PC-9 (cell line): ENCODE measurements around the gene PRKCB. TPM values are rescaled to one million over a fixed set of nuclear protein-coding genes. Genes with fewer than 3 reads are reported as not detected.

Experiments
- BruUV-seq: library from RNA; stranded (reverse); fragments of 400-500 nt; replicated peaks from 2 replicates; lab custom pipeline; 2021; lab: Mats Ljungman, UMichigan
- CTCF ChIA-PET: fragments of 300-600 bp; sonication (Branson Sonifier 250); formaldehyde crosslinking; loops from one replicate; lab custom pipeline; 2022; ENCODE audit warnings: antibody characterized with exemption; lab: Charles Lee
- POLR2A ChIA-PET: fragments of 300-600 bp; sonication (Branson Sonifier 250); formaldehyde crosslinking; loops from one replicate; lab custom pipeline; 2022; ENCODE audit warnings: antibody characterized with exemption; ENCODE audit not compliant: unreplicated experiment; lab: Charles Lee
- DNase-seq, 2 experiments: peaks; one replicate each; pipeline versions ENCODE4 v3.0.0 to v3.0.0-alpha.2; 2015 to 2022; ENCODE audit warnings: mixed read lengths in 1 of 2
- H2AFZ ChIP-seq: fragments of 200-600 bp; sonication (generic); 2 replicates; pipeline ENCODE4 v1.8.1; 2017; ENCODE audit warnings: antibody characterized with exemption
- H3F3A ChIP-seq: fragments of 200-600 bp; sonication (generic); 2 replicates; pipeline ENCODE4 v1.8.1; 2017; ENCODE audit warnings: antibody characterized with exemption, mild to moderate bottlenecking, low read depth; ENCODE audit not compliant: insufficient read depth
- H3K27ac ChIP-seq: fragments of 200-600 bp; sonication (generic); 2 replicates; pipeline ENCODE4 v1.6.1; 2016; ENCODE audit warnings: mixed run types
- H3K27me3 ChIP-seq: fragments of 200-600 bp; sonication (generic); 2 replicates; pipeline ENCODE4 v1.6.1; 2016; ENCODE audit warnings: low read depth, mixed run types; ENCODE audit not compliant: insufficient read depth
- H3K36me3 ChIP-seq: fragments of 200-600 bp; sonication (generic); 2 replicates; pipeline ENCODE4 v1.6.1; 2016; ENCODE audit warnings: low read depth, mixed run types
- H3K4me1 ChIP-seq: fragments of 200-600 bp; sonication (generic); replicated peaks from 2 replicates; pipeline ENCODE4 v1.6.1; 2016; ENCODE audit warnings: mixed run types; ENCODE audit not compliant: insufficient read depth
- H3K4me2 ChIP-seq: fragments of 200-600 bp; sonication (generic); 2 replicates; pipeline ENCODE4 v1.6.1; 2017; ENCODE audit warnings: mixed run types
- H3K4me3 ChIP-seq: fragments of 200-600 bp; sonication (generic); 2 replicates; pipeline ENCODE4 v1.6.1; 2016; ENCODE audit warnings: mixed run types
- H3K79me2 ChIP-seq: fragments of 200-600 bp; sonication (generic); 2 replicates; pipeline ENCODE4 v1.6.1; 2017; ENCODE audit warnings: low read depth, mixed run types
- H3K9me2 ChIP-seq: fragments of 200-600 bp; sonication (generic); 2 replicates; pipeline ENCODE4 v1.8.1; 2017; ENCODE audit warnings: mild to moderate bottlenecking; ENCODE audit not compliant: insufficient read depth
- H3K9me3 ChIP-seq: fragments of 200-600 bp; sonication (generic); 2 replicates; pipeline ENCODE4 v1.8.1; 2016; ENCODE audit warnings: low read depth; ENCODE audit not compliant: insufficient read depth
- H4K20me1 ChIP-seq: fragments of 200-600 bp; sonication (generic); 2 replicates; pipeline ENCODE4 v1.8.1; 2017; ENCODE audit not compliant: insufficient read depth
- CTCF ChIP-seq: fragments of 200-600 bp; sonication (generic); conservative IDR thresholded peaks from 2 replicates; pipeline ENCODE4 v1.6.1; 2017; ENCODE audit warnings: mixed run types, antibody characterized with exemption, mild to moderate bottlenecking, moderate library complexity
- EZH2 ChIP-seq: fragments of 200-600 bp; sonication (generic); IDR thresholded peaks from 2 replicates; pipeline ENCODE4 v1.8.0; 2017; ENCODE audit warnings: antibody characterized with exemption, low read depth
- intact Hi-C: fragments of 100-400 bp; cut with micrococcal nuclease; formaldehyde crosslinking; loops from one replicate; pipeline ENCODE4 v1.10.0; 2022; ENCODE audit not compliant: unreplicated experiment
- total RNA-seq: library from RNA; stranded (reverse); gene quantifications from 2 replicates; pipeline ENCODE4 v1.2.3, GENCODE V29; 2021

PRKCB gene
- total RNA-seq, 1 experiment from 2014 or later: not detected

- ChIA-PET CTCF (no interaction called here), POLR2A (no interaction called here)
- Histone ChIP-seq H3K4me1 (no peaks in the 10 kb centered on the region), H3K27me3 (peaks cover 65% of the 10 kb centered on the region), H3K9me2 (no peaks in the 10 kb centered on the region), H3K27ac (no peak overlapping the region), H2AFZ (no peak overlapping the region), H3K4me3 (no peak overlapping the region), H3F3A (no peaks in the 10 kb centered on the region), H3K9me3 (no peaks in the 10 kb centered on the region), H3K79me2 (no peaks in the 10 kb centered on the region), H4K20me1 (no peaks in the 10 kb centered on the region), H3K4me2 (no peak overlapping the region), H3K36me3 (no peaks in the 10 kb centered on the region)
- no peak for TF ChIP-seq CTCF
- no peak for TF ChIP-seq EZH2
- BruUV-seq: no TSS peak
- DNase-seq: no peak
- intact Hi-C loops: no loop called here
Observed at GRCh38 chr16:24051125-24051524, 215.3 kb downstream of the PRKCB start.

- DNase-seq: no peak
- TF ChIP-seq EZH2 (no peak), CTCF (no peak)
- ChIA-PET POLR2A (no interaction called here), CTCF (no interaction called here)
- Histone ChIP-seq H3K36me3 (no peaks in the 10 kb centered on the region), H3K4me1 (no peaks in the 10 kb centered on the region), H3K9me3 (no peaks in the 10 kb centered on the region), H3K4me3 (no peak overlapping the region), H3F3A (no peaks in the 10 kb centered on the region), H4K20me1 (no peaks in the 10 kb centered on the region), H3K27ac (no peak overlapping the region), H3K9me2 (no peaks in the 10 kb centered on the region), H3K4me2 (no peak overlapping the region), H3K27me3 (peaks cover 66% of the 10 kb centered on the region), H3K79me2 (no peaks in the 10 kb centered on the region), H2AFZ (no peak overlapping the region)
- intact Hi-C loops: no loop called here
- BruUV-seq: no TSS peak
Observed at GRCh38 chr16:24052329-24053098, 216.7 kb downstream of the PRKCB start.

GRCh38 chr16:24053099-24053946 is 217.5 kb downstream of the PRKCB start:
- Histone ChIP-seq H3K4me2 (no peak overlapping the region), H4K20me1 (no peaks in the 10 kb centered on the region), H2AFZ (no peak overlapping the region), H3K79me2 (no peaks in the 10 kb centered on the region), H3K27me3 (peaks cover 71% of the 10 kb centered on the region), H3K9me3 (no peaks in the 10 kb centered on the region), H3K9me2 (no peaks in the 10 kb centered on the region), H3F3A (no peaks in the 10 kb centered on the region), H3K4me3 (no peak overlapping the region), H3K4me1 (no peaks in the 10 kb centered on the region), H3K27ac (no peak overlapping the region), H3K36me3 (no peaks in the 10 kb centered on the region)
- TF ChIP-seq EZH2 (no peak), CTCF (no peak)
- POLR2A ChIA-PET: no interaction called here
- CTCF ChIA-PET: no interaction called here
- no TSS peak for BruUV-seq
- no peak for DNase-seq
- intact Hi-C loops: no loop called here
